HepG2 (cell line): Measurements from ENCODE around the gene ARHGDIG. TPM values are rescaled to one million over a fixed set of nuclear protein-coding genes. Genes with fewer than 3 reads are reported as not detected.

ENCODE experiments used
- ATAC-seq: fragments of 200-7000 bp; cut with Tn5 transposase; 3 replicates; pipeline ENCODE4 v1.9.1; 2020; ENCODE audit warnings: mild to moderate bottlenecking, moderate library complexity
- BruUV-seq: library from RNA; stranded (reverse); fragments of 400-500 nt; replicated peaks from 2 replicates; lab custom pipeline; 2021; lab: Mats Ljungman, UMichigan
- CTCF ChIA-PET: fragments of 300-600 bp; formaldehyde crosslinking; extraction: SDS; loops from one replicate; lab custom pipeline; 2021; ENCODE audit warnings: low total read pairs, inconsistent platforms, low intra/inter-chr PET ratio; lab: Yijun Ruan, JAX
- POLR2A ChIA-PET: fragments of 350-600 bp; sonication (Branson Sonifier 250); formaldehyde crosslinking; loops from one replicate; lab custom pipeline; 2020; ENCODE audit warnings: antibody characterized with exemption, inconsistent platforms; lab: Yijun Ruan, JAX
- DNase-seq: peaks from one replicate; pipeline ENCODE4 v3.0.0-alpha.2; 2015; ENCODE audit warnings: low spot score
- FAIRE-seq: peaks from 3 replicates; lab custom pipeline; 2011; peaks lifted over from hg19 to GRCh38; lab: Jason Lieb, UNC
- H2AFZ ChIP-seq: one replicate; pipeline ENCODE4 v1.6.1; 2011; ENCODE audit warnings: low read length, inconsistent platforms
- H3K27ac ChIP-seq: fragments of 300-600 bp; 3 replicates; pipeline ENCODE4 v1.8.0; 2011; ENCODE audit warnings: mixed run types, mild to moderate bottlenecking, mixed read lengths, low read length, inconsistent platforms; ENCODE audit not compliant: insufficient read depth; ENCODE audit errors: extremely low read length
- H3K27me3 ChIP-seq, 2 experiments: fragments of 200-600 bp in 1 of 2; 2 replicates in 1 of 2; 3 replicates in 1 of 2; pipeline versions ENCODE4 v1.6.0 to v1.8.0; 2011; ENCODE audit warnings: low read length in 2 of 2, mild to moderate bottlenecking in 2 of 2, moderate library complexity in 2 of 2, inconsistent platforms in 1 of 2; ENCODE audit not compliant: insufficient read depth in 2 of 2, control insufficient read depth in 1 of 2
- H3K36me3 ChIP-seq, 2 experiments: fragments of 200-600 bp in 1 of 2; replicated peaks in 1 of 2; 2 replicates in 1 of 2; 3 replicates in 1 of 2; pipeline versions ENCODE4 v1.5.1 to v1.8.0; 2011; ENCODE audit warnings: low read length in 2 of 2, inconsistent platforms in 1 of 2; ENCODE audit not compliant: insufficient read depth in 2 of 2, control insufficient read depth in 1 of 2
- H3K4me1 ChIP-seq: 2 replicates; pipeline ENCODE4 v1.5.1; 2012; ENCODE audit warnings: low read length, inconsistent platforms; ENCODE audit not compliant: insufficient read depth
- H3K4me2 ChIP-seq: 2 replicates; pipeline ENCODE4 v1.6.0; 2011; ENCODE audit warnings: low read depth, low read length, inconsistent platforms
- H3K4me3 ChIP-seq, 3 experiments: fragments of 200-600 bp in 1 of 3; sonication (generic), shearing (Covaris generic) in 1 of 3; replicated peaks in 1 of 3; 2 replicates each; pipeline ENCODE4 v1.5.1; 2011 to 2016; ENCODE audit warnings: low read length in 3 of 3, inconsistent platforms in 2 of 3, low read depth in 2 of 3, mild to moderate bottlenecking in 2 of 3, control low read depth in 1 of 3, mixed read lengths in 1 of 3; ENCODE audit not compliant: insufficient read depth in 1 of 3
- H3K79me2 ChIP-seq: one replicate; pipeline ENCODE4 v1.6.1; 2011; ENCODE audit warnings: low read length, inconsistent platforms; ENCODE audit not compliant: insufficient read depth
- H3K9ac ChIP-seq: 2 replicates; pipeline ENCODE4 v1.6.0; 2011; ENCODE audit warnings: mild to moderate bottlenecking, low read depth, low read length, inconsistent platforms; ENCODE audit not compliant: insufficient read depth
- H3K9me3 ChIP-seq: 2 replicates; pipeline ENCODE4 v1.5.1; 2012; ENCODE audit warnings: mild to moderate bottlenecking, low read length
- H4K20me1 ChIP-seq: 2 replicates; pipeline ENCODE4 v1.6.0; 2011; ENCODE audit warnings: inconsistent platforms, mild to moderate bottlenecking, low read length, moderate library complexity; ENCODE audit not compliant: insufficient read depth
- ATF1 ChIP-seq: IDR thresholded peaks from 2 replicates; pipeline ENCODE4 v1.6.1; 2016; ENCODE audit warnings: mild to moderate bottlenecking, control low read depth
- GATAD2A ChIP-seq: IDR thresholded peaks from 2 replicates; pipeline ENCODE4 v1.6.1; 2016
- KLF12 ChIP-seq: sonication (generic); formaldehyde crosslinking; IDR thresholded peaks from 2 replicates; pipeline ENCODE4 v1.4.0; 2020; ENCODE audit warnings: missing genetic modification reagents, borderline replicate concordance
- LCORL ChIP-seq, 2 experiments: fragments of 450-650 bp in 1 of 2; sonication (generic) in 1 of 2; formaldehyde crosslinking in 1 of 2; IDR thresholded peaks; 2 replicates each; pipeline versions ENCODE4 v1.5.0 to v1.6.1; 2017 to 2020; ENCODE audit warnings: antibody characterized with exemption in 1 of 2, missing genetic modification reagents in 1 of 2
- NFYB ChIP-seq: sonication (generic); formaldehyde crosslinking; IDR thresholded peaks from 2 replicates; pipeline ENCODE4 v1.4.0; 2020; ENCODE audit warnings: missing genetic modification reagents
- SP140L ChIP-seq: sonication (generic); formaldehyde crosslinking; IDR thresholded peaks from 2 replicates; pipeline ENCODE4 v1.4.0; 2020; ENCODE audit warnings: missing genetic modification reagents, borderline replicate concordance
- ZNF251 ChIP-seq: sonication (generic); formaldehyde crosslinking; IDR thresholded peaks from 2 replicates; pipeline ENCODE4 v1.9.0; 2021; ENCODE audit warnings: mild to moderate bottlenecking, missing genetic modification reagents
- ZNF354B ChIP-seq: sonication (generic); formaldehyde crosslinking; IDR thresholded peaks from 2 replicates; pipeline ENCODE4 v1.8.0; 2022; ENCODE audit warnings: mild to moderate bottlenecking, missing genetic modification reagents
- ZNF598 ChIP-seq: sonication (generic); formaldehyde crosslinking; IDR thresholded peaks from 2 replicates; pipeline ENCODE4 v1.5.1; 2020; ENCODE audit warnings: mild to moderate bottlenecking, missing genetic modification reagents, borderline replicate concordance
- ZNF644 ChIP-seq: IDR thresholded peaks from 2 replicates; pipeline ENCODE4 v1.6.1; 2016; ENCODE audit warnings: low read depth
- WGBS: methylation state at CpG from one replicate; pipeline ENCODE4 v1.1.6; 2017; ENCODE audit warnings: low lambda C conversion rate; 5-methylcytosine and 5-hydroxymethylcytosine counted together
- in situ Hi-C: cut with HindIII; loops from 2 replicates; pipeline ENCODE4 v1.10.0; 2017; ENCODE audit warnings: low pct_unique_long_range_greater_than_20kb; ENCODE audit not compliant: extremely low pct_ligation_motif_present
- intact Hi-C: fragments of 100-400 bp; cut with micrococcal nuclease; formaldehyde crosslinking; loops from one replicate; pipeline ENCODE4 v1.10.0; 2022; ENCODE audit not compliant: unreplicated experiment
- polyA plus RNA-seq, 8 experiments: library from polyadenylated mRNA; depleted of rRNA in 3 of 8; stranded (reverse) in 7 of 8; unstranded in 1 of 8; fragments of >200 nt; fragmentation: Illumina TruSeq in 4 of 8; extraction: Trizol in 4 of 8; gene quantifications; 2 replicates each; pipeline versions ENCODE4 v1.2.1 to v1.2.3, GENCODE V29; 2011 to 2016; ENCODE audit warnings: low read depth in 4 of 8, missing spikeins in 1 of 8, mixed read lengths in 1 of 8; ENCODE audit not compliant: insufficient read depth in 1 of 8
- total RNA-seq, 5 experiments: library from RNA; depleted of rRNA; stranded (reverse); fragments of >200 nt; fragmentation: Illumina TruSeq; extraction: Trizol; gene quantifications; 2 replicates each; pipeline ENCODE4 v1.2.3, GENCODE V29; 2016; ENCODE audit warnings: low read depth in 1 of 5
- TF ChIP-seq, protein P1 (sequence below): sonication (generic); formaldehyde crosslinking; IDR thresholded peaks from 2 replicates; pipeline ENCODE4 v1.8.0; 2022; ENCODE audit warnings: mild to moderate bottlenecking, missing genetic modification reagents, moderate library complexity
- TF ChIP-seq, protein P2 (sequence below): sonication (generic); formaldehyde crosslinking; IDR thresholded peaks from 2 replicates; pipeline ENCODE4 v1.8.1; 2022; ENCODE audit warnings: mild to moderate bottlenecking, missing genetic modification reagents

ARHGDIG gene
- total and polyA plus RNA-seq, 2 of the 13 experiments (the other 11 are each of a cell fraction or from before 2014, with no cell fraction given), result 0.24 to 0.48 TPM

DNA sequence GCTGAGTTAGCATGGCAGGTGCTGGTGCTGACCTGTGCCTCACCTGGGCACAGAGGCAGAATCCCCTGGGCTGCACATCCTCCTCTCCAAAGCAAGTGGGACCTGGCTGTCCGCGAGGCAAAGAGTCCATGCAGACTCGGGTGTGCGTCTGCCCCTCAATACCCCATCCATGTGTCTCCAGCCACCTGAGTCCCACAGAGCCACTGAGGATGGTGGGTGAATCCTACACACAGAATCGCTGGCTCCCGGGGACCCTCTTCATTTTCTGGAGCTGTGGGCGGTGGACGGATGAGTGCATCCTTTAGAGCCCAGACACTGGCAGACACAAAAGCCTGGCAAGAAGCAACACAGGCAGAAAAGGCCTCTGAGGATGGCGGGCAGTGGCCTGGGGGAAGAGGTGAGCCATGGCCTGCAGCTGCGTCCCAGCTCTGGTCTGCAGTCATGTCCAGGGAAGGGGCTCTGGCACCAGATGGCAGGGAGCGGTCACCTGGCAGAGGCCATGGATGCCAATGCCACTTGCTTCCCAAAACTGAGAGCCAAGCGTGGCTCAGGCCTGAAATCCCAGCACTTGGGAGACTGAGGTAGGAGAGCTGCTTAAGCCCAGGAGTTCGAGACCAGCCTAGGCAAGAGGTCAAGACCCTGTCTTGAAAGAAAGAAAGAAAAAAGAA, 42.2 kb downstream of the ARHGDIG start (continued):
- TF ChIP-seq ZNF644, result no peak
- TF ChIP-seq ZNF251 (CRISPR knock-in tag), result no peak
- TF ChIP-seq, protein P1, sequence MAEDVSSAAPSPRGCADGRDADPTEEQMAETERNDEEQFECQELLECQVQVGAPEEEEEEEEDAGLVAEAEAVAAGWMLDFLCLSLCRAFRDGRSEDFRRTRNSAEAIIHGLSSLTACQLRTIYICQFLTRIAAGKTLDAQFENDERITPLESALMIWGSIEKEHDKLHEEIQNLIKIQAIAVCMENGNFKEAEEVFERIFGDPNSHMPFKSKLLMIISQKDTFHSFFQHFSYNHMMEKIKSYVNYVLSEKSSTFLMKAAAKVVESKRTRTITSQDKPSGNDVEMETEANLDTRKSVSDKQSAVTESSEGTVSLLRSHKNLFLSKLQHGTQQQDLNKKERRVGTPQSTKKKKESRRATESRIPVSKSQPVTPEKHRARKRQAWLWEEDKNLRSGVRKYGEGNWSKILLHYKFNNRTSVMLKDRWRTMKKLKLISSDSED (CRISPR knock-in tag), result no peak
- no peak for TF ChIP-seq KLF12
- TF ChIP-seq NFYB (CRISPR knock-in tag), result no peak

DNA sequence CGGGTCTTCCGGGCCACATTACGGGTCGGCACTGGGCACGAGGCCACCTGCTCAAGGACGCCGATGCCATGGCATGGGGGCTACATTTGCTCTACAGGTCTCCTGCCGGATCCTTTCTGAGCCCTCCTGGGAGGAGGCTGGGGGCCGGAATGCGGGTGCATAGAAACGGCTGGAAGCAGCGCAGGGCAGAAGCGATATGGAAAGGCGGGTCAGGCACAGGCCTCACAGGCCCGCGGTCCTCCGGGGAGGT, 43.7 kb downstream of the ARHGDIG start:
- Histone ChIP-seq H3K36me3 (peaks cover 5 to 35% of the 10 kb centered on the region in 2 experiments; a peak in 4 of 5 replicates), H4K20me1 (peaks cover 43% of the 10 kb centered on the region; the same call in 1 of the 2 replicates), H3K27me3 (no peaks in the 10 kb centered on the region), H3K79me2 (peaks cover 68% of the 10 kb centered on the region)
- TF ChIP-seq SP140L (CRISPR knock-in tag), result no peak
- no peak for TF ChIP-seq GATAD2A (CRISPR knock-in tag)
- TF ChIP-seq, protein P2, sequence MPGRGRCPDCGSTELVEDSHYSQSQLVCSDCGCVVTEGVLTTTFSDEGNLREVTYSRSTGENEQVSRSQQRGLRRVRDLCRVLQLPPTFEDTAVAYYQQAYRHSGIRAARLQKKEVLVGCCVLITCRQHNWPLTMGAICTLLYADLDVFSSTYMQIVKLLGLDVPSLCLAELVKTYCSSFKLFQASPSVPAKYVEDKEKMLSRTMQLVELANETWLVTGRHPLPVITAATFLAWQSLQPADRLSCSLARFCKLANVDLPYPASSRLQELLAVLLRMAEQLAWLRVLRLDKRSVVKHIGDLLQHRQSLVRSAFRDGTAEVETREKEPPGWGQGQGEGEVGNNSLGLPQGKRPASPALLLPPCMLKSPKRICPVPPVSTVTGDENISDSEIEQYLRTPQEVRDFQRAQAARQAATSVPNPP, result no peak
- no peak for TF ChIP-seq LCORL (IDR thresholded peaks at IDR 0.05)
- no peak for TF ChIP-seq LCORL (CRISPR knock-in tag; IDR thresholded peaks at IDR 0.05)
- TF ChIP-seq ZNF354B (CRISPR knock-in tag), result no peak
- no peak for TF ChIP-seq ZNF598
- TF ChIP-seq ATF1 (CRISPR knock-in tag), result no peak
- TF ChIP-seq, all 625 proteins: peak for 0
- 98% methylated on average over 17 of the region's 17 CpGs for WGBS
- H3K4me2 ChIP-seq, result no peak overlapping the region
- H2AFZ ChIP-seq, result no peak overlapping the region
- in situ Hi-C loops (no loop called here), intact Hi-C loops (no loop called here)
- ATAC-seq, result no peak
- ChIA-PET POLR2A (no interaction called here), CTCF (no interaction called here)
- H3K9me3 ChIP-seq, result no peaks in the 10 kb centered on the region
- FAIRE-seq, result no peak
- H3K4me3 ChIP-seq, result no peak overlapping the region
- peaks cover 9% of the 10 kb centered on the region for H3K4me1 ChIP-seq
- H3K27ac ChIP-seq, result no peak overlapping the region
- DNase-seq, result no peak
- BruUV-seq, result no TSS peak
- H3K9ac ChIP-seq, result no peak overlapping the region
